GM11168 (cell line): ENCODE measurements around the gene ZNHIT3.

Source experiments
- in situ Hi-C: fragments of 300-500 bp; cut with MboI; formaldehyde crosslinking; loops from one replicate; pipeline ENCODE4 v1.12.0; 2022; ENCODE audit warnings: low sequenced_read_pairs; ENCODE audit not compliant: unreplicated experiment

ZNHIT3 gene

DNA sequence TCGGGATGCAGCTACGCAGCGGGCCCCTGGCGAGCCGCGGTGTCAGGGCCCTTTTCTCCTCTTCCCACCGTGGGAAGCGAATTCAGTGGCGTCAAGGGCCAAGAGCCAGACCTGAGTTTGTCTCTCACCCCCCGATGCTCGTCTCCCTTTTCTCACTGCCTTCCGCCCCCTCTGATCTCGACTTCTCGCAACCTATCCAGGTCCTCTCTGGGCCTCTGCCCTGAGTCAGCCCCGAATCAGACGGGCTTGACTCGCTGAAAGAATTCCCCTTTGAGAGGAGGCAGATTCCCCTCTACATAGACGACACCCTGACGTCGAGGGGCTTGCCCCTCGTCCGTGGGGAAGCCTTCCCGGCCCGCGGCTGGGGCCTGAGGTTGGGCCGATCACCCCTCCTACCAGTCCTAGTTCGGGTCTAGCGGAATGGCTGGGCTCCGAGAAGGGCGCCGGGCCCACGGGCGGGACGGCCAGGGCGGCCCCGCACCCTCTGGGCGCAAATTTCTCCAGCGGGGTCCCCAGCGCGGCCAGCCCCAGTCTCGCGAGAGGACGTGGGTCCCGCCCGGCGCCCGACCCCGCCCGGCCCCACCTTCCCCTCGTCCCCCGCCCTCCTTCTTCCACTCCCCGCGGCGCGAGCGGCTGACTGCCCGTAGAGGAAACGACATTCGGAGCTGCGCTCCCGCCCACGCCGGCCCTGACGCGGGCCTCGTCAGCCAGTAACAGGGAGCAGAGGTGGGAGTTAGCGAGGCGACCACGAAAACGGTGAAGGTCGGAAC is 58.0 kb downstream of the ZNHIT3 start, which contains the start of gene GGNBP2:
Gene GGNBP2, plus strand, starts transcription at position 613 of the 770 bp plus-strand sequence. CDS start 806 bp downstream, outside the sequence.
- in situ Hi-C loops, result no loop called here

DNA sequence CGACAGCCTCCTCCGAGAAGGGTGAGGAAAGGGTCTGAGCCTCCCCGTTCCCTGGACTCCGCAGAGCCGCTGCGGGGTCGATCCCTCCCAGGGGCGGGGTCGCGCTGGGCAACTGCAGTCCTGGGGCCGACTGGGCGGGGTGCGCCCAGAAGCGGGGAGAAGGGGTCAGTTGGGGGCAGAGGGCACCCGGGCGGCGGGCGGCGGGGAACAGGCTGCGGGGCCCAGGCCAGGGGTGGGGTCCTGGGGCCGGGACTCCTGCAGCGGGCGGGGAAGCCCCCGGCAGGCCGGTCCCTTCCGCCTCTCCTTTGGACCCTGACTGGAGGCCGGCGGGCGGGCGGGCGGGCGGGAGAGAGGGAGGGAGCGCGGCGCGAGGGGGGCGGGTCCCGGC is 58.6 kb downstream of the ZNHIT3 start:
- in situ Hi-C loops, result no loop called here
